Measurements from ENCODE around the gene TSPY3.
"Not testable (repeated sequence)": the region's sequence is repeated elsewhere in the genome, so short reads cannot be mapped to it uniquely, and the experiment has no call there.

Gene TSPY3, protein sequence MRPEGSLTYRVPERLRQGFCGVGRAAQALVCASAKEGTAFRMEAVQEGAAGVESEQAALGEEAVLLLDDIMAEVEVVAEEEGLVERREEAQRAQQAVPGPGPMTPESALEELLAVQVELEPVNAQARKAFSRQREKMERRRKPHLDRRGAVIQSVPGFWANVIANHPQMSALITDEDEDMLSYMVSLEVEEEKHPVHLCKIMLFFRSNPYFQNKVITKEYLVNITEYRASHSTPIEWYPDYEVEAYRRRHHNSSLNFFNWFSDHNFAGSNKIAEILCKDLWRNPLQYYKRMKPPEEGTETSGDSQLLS

DNA sequence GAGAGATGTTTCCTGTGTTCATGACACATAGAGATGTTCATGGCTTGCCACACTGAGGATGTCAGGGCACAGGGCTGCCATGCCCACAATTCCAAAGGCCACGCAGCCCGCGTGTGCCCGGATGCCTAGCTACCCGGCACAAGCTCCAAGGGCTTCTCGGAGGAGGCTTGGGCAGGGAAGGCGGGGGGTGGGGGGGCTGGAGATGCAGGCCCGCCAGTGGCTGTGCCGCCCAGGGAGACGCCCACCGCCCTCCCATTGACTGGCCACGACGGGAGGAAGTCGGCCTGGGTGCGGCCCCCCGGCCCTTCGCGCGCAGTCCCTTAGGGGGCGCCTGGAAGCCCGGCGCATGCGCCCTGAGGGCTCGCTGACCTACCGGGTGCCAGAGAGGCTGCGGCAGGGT is at the start of gene TSPY3:
Gene TSPY3 (plus strand): TSS at position 301 of the 400 bp plus-strand sequence. CDS start 46 bp downstream, at position 347.
- H3K27me3 ChIP-seq (ENCODE audit: insufficient read depth, low read depth, severe bottlenecking); H3K4me3 ChIP-seq (ENCODE audit: low read depth, low read length); H3K27ac ChIP-seq; H3K9me3 ChIP-seq (ENCODE audit: severe bottlenecking); H3K36me3 ChIP-seq; DNase-seq: not testable (repeated sequence)

DNA sequence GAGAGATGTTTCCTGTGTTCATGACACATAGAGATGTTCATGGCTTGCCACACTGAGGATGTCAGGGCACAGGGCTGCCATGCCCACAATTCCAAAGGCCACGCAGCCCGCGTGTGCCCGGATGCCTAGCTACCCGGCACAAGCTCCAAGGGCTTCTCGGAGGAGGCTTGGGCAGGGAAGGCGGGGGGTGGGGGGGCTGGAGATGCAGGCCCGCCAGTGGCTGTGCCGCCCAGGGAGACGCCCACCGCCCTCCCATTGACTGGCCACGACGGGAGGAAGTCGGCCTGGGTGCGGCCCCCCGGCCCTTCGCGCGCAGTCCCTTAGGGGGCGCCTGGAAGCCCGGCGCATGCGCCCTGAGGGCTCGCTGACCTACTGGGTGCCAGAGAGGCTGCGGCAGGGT is 40.7 kb upstream of the TSPY3 start, which contains the start of gene TSPY8:
Gene TSPY8 (plus strand): TSS at position 301 of the 400 bp plus-strand sequence. CDS start 46 bp downstream, at position 347.
- H3K27ac ChIP-seq; H3K4me3 ChIP-seq (ENCODE audit: low read depth, low read length); H3K9me3 ChIP-seq (ENCODE audit: severe bottlenecking); H3K36me3 ChIP-seq; DNase-seq; H3K27me3 ChIP-seq (ENCODE audit: insufficient read depth, low read depth, severe bottlenecking): not testable (repeated sequence)

DNA sequence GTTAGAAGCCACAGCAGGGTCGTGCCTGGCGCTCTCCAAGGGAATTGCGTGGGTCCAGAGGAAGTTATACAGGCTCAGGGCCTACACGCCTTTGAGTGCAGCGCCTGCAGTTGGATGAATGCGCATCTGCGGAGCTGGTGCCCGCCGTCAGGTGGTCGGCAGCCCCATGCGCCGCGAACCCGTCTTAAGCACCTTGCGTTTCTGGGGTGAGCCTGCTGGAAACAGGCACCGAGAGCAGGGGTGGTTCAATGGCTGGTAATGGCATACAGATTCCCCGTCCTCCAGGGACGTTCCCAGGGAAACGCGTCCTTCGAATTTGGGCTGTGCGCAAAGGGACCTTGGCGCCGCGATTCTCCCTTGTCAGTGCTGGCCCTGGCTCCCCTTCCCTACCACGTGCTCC is 1.7 kb upstream of the TSPY3 start:
- not testable (repeated sequence) for DNase-seq; H3K36me3 ChIP-seq; H3K27me3 ChIP-seq (ENCODE audit: insufficient read depth, low read depth, severe bottlenecking); H3K4me3 ChIP-seq (ENCODE audit: low read depth, low read length); H3K27ac ChIP-seq; H3K9me3 ChIP-seq (ENCODE audit: severe bottlenecking)
